ENCODE results near the gene GSDMA.

Gene GSDMA

DNA sequence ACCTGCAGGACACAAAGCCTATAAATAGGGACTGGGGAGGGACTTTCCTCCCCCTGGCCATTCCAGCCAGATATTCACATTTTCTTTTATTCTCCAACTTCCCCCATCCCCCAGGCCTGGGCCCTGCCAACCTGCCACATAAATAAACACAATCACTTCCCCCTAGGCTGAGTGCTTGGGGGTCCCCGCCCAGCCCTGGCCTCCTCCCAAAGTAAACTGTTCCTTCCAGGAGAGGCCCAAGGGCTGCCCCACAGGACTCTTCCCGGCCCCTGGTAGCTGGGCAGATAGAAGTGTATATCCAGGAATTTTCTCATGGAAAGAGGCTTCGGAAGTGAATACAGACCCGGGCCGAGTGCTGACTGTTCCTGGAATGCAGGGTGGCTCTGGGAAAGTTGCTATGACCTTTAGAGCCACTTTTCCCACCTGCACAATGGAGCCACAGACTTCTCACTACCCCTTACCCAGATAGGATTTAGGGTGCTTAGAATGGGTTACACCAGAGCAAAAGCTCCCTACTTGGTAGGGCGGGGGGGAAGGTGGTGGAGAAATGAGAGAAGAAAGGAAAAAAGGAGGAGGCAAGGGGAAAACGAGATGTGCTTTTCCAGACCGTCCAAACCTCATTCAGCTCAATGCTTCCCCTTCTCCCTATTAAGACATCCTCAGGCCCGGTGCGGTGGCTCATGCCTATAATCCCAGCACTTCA lies 60.9 kb downstream of the GSDMA start:
- H3K9ac ChIP-seq (ENCODE audit: low read depth, low read length) = no peak overlapping the region
- peaks cover 15% of the 10 kb centered on the region for H3K36me3 ChIP-seq (ENCODE audit: insufficient read depth, low read length)
- peaks cover 4% of the 10 kb centered on the region; the same call in 1 of the 2 replicates for H3K4me1 ChIP-seq (ENCODE audit: insufficient read depth, low read length)
- H3K9me3 ChIP-seq (ENCODE audit: control insufficient read depth, insufficient read depth, low read length) = no peaks in the 10 kb centered on the region

DNA sequence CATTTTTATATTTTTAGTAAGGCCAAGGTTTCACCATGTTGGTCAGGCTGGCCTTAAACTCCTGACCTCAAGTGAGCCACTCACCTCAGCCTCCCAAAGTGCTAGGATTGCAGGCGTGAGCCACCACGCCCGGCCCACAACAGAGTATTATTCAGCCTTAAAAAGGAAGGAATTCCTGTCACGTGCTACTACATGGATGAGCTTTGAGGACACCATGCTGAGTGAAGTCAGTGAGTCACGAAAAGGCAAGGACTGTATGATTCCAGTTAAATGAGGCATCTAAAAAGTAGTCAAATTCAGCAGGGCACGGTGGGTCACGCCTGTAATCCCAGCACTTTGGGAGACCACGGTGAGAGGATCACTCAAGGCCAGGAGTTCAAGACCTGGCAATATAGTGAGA lies 62.1 kb downstream of the GSDMA start:
- no peak overlapping the region for H3K9ac ChIP-seq (ENCODE audit: low read depth, low read length)
- no peaks in the 10 kb centered on the region for H3K9me3 ChIP-seq (ENCODE audit: control insufficient read depth, insufficient read depth, low read length)
- H3K4me1 ChIP-seq (ENCODE audit: insufficient read depth, low read length) = peaks cover 4% of the 10 kb centered on the region; the same call in 1 of the 2 replicates
- H3K36me3 ChIP-seq (ENCODE audit: insufficient read depth, low read length) = peaks cover 18% of the 10 kb centered on the region

DNA sequence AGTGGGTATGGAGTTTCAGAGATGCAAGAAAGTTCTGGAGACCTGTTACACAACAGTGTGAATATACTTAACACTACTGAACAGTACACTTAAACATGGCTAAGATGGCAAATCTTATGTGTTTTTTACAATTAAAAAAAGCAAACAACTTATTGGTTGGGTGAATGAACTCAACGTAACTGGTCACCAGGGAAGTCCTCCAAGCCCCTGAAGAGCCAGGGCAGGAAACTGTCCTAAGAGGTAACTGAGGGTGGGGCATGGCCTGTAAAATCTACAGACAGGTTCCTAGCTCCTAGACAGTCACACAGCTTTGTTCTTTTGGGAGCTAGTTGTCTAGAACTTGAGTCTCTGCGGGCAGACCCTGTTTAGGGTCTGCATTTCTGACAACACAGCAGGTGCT lies 62.8 kb downstream of the GSDMA start:
- Histone ChIP-seq H3K4me1 (ENCODE audit: insufficient read depth, low read length) (peaks cover 4% of the 10 kb centered on the region; the same call in 1 of the 2 replicates), H3K9me3 (ENCODE audit: control insufficient read depth, insufficient read depth, low read length) (no peaks in the 10 kb centered on the region), H3K9ac (ENCODE audit: low read depth, low read length) (no peak overlapping the region), H3K36me3 (ENCODE audit: insufficient read depth, low read length) (peaks cover 18% of the 10 kb centered on the region)

DNA sequence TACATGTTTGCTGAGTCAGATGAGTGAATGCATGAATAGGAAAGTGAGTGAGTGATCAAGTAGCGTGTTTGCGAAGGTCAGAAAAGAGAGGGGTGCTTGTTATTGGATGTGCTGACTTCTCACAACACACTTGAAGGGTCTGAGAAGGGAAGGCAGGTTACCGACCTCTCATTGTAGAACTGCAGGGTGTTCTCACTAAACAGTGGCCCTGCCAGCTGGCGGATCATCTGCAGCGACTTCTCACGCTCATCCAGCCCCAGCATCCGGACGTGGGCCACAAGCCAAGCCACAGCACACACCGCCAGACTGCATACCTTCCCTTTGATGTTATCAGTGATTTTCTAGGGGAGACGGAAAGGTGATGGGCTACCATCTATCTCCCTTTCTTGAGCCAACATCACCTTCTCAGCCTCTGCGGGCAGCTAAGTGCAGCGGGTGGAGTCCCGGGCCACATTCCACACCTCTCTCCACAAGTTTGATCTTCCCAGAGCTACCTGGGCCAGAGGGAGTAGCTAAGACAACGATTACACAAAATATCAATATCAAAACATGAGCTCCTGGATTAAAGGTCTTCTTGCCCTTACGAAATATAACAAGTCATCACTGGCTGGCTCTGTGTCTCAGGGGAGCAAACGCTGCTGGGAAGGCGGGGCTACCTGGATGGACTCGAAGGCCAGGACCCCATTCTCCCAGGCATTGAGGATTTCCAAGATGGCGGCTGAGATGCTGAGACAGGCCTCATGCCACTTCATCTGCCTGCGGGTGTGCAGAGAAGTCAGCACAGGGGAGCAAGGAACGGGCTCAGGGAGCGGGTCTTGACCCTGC lies 63.4 kb downstream of the GSDMA start:
- H3K4me1 ChIP-seq (ENCODE audit: insufficient read depth, low read length) = peaks cover 4% of the 10 kb centered on the region; the same call in 1 of the 2 replicates
- H3K36me3 ChIP-seq (ENCODE audit: insufficient read depth, low read length) = peaks cover 18% of the 10 kb centered on the region
- no peak overlapping the region for H3K9ac ChIP-seq (ENCODE audit: low read depth, low read length)
- no peaks in the 10 kb centered on the region for H3K9me3 ChIP-seq (ENCODE audit: control insufficient read depth, insufficient read depth, low read length)

DNA sequence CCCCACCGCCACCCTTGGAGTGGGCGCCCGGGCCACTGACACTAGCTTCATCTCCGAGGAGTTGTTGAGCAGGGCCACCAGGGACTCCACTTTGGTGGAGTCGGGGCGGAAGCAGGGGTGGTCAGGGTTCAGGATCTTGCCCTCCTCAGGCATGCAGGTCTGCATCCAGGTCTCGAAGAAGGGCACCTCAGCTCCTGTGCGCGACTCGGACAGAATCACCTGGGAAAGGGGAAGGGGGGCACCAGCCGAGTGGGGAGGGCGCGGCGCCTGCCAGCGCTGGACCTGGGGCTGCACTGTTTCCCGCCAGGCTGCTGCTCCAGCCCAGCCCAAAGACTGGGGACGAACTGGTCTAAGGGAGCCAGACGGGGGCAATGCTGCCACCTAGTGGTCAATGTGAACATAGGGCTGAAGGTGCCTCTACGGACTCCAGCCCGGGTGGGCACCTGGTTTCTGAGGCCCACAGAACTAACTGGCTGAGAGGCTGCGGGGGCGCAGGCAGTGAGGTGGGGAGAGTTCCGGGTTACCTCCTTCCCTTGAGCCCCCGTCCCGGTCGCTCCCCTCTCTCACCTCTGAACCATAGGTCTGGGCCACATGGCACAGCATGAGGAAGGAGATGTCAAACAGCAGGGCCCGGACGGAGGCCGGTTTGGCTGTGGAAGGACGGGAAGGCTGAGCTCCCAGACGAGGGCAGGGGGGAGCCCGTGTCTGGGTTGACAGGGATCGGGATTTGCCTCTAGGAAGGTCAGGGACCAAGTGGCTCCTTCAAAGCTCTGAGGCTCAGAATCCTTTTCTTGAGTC lies 64.2 kb downstream of the GSDMA start:
- H3K9me3 ChIP-seq (ENCODE audit: control insufficient read depth, insufficient read depth, low read length) = no peaks in the 10 kb centered on the region
- peaks cover 2% of the 10 kb centered on the region; the same call in 1 of the 2 replicates for H3K4me1 ChIP-seq (ENCODE audit: insufficient read depth, low read length)
- H3K36me3 ChIP-seq (ENCODE audit: insufficient read depth, low read length) = peaks cover 25% of the 10 kb centered on the region
- no peak overlapping the region for H3K9ac ChIP-seq (ENCODE audit: low read depth, low read length)
